Right ventricle myocardium inferior (tissue), 1 donor: ENCODE measurements around the gene CDC42EP2. TPM values are rescaled to one million over a fixed set of nuclear protein-coding genes. Genes with fewer than 3 reads are reported as not detected.

Experiments used
- ATAC-seq: fragments of 200-7000 bp; cut with Tn5 transposase; one replicate; pipeline ENCODE4 v1.9.1; 2020; ENCODE audit warnings: mild to moderate bottlenecking, moderate library complexity
- DNase-seq: peaks from one replicate; pipeline ENCODE4 v3.0.0; 2021; ENCODE audit errors: missing footprints
- intact Hi-C: fragments of 100-400 bp; cut with DNase I; formaldehyde crosslinking; loops from one replicate; pipeline ENCODE4 v1.11.0; 2022
- total RNA-seq: library from RNA; stranded (reverse); fragmentation: NEBNext Ultra II Directional; extraction: Animal tissue kit (Norgen Biotek cat#: 25700); gene quantifications from one replicate; pipeline ENCODE4 v1.2.1, GENCODE V29; 2021
- donor health status: DM: no; HTN: yes; CAD: no; lungs with severe emphysema.

CDC42EP2 gene
- total RNA-seq, 1 donor from 2014 or later = 16.7 TPM

DNA sequence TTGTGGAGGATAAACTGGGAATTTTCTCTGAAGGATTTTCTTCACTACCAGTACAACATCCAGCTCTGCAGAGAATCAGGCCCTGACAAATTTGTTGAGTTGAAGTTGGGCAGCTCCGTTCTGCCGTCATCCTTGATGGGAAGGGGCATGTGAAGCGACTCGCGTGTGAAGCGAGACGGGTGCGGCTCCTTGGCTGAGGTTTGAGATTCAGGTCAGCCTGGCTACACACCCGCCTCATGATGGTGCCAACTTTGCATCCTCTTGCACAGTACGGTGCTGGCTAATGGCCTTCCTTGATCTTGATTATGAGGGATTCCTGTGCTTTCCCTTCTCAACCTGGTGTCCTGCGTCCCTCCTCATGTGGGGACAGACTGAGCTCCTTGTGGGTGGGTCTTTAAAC is 19.7 kb upstream of the CDC42EP2 start:
- intact Hi-C loops = no loop called here
- no peak for DNase-seq
- ATAC-seq = no peak

DNA sequence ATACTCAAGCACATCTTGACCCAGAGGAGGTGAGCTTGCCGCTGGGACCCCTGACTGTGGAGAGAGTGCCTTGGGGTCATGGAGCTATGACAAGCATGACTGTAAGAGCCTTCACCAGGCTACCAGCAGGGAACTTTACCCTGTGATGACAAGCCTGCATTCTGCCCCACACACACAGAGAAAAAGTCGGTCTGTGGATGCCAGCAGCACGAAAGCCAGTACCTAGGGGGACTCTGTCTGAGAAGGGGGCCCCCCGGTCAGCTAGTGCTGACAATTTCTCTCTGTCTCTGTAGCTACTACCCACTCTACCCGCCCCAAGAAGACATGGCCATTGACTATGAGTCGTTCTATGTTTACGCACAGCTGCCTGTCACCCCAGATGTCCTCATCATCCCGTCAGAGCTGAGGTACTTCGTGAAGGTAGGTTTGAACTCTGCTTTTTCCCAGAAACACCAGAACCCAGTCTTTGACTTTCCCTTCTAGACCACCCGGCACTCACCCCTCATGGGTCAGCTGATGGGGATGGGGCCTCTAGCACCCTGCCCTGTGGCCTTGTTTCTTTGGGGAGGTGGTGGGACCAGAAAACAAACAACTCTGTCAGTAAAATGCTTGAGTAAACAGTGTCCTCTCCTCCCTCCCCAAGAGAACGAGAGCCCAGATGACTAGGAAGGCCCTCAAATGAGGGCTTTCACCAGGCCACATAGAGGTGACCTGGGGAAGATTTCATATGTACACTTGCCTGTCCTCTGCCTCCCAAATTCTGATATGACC is 18.9 kb upstream of the CDC42EP2 start:
- ATAC-seq = no peak
- DNase-seq = no peak
- intact Hi-C loops = no loop called here

DNA sequence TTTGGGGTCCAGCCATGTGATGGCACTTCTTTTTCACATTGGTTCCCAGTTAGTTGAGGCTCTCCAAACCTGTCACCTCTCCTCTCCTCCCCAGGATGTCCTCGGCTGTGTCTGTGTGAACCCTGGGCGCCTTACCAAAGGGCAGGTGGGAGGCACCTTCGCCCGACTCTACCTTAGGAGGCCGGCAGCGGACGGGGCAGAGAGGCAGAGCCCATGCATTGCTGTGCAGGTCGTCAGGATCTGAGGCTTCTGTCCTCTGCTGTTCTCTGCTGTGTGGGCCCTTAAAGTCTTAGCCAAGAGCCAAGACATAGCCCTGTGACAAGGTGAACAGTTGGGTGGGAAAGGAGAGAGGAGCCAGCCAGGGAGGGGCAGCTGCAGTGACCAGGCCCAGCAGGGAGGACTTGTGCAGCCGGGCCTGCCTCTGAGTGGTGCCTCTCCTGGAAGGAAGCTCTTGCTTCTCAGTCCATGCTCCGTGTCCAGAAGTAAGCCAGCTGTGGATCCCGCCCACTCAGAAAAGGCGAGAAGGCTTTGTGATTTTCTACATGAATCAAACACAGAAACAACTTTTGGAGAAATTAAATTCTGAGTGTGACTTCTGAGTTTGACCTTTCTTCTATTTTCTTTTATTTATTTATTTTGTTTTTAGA is 17.5 kb upstream of the CDC42EP2 start:
- intact Hi-C loops = no loop called here
- DNase-seq = no peak
- ATAC-seq = no peak

DNA sequence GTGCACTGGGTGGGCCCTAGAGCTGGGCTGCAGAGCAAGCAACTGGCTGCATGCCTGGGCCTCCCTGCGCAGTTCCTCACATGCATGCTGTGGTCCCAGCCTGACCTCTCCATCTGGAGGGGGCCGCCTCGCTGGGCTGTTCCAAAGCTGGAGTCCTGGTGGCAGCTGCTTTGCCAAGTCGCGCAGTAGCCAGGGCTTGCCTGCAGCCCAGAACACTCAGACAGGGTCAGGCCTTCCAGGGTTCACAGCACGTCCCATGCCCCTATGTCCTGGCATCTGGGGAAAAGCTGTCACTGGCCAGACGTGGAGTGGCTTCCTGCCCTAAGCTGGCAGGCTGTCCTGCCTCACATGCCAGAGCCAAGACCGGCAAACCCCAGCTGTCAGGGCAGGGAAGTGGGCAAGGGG is 16.5 kb upstream of the CDC42EP2 start:
- ATAC-seq (peak; percentile 83), DNase-seq (peak; percentile 95)
- intact Hi-C loops = loop anchor here (2.0 kb wide), 1 partner anchor 15 kb away; no protein-coding TSS in a partner anchor

DNA sequence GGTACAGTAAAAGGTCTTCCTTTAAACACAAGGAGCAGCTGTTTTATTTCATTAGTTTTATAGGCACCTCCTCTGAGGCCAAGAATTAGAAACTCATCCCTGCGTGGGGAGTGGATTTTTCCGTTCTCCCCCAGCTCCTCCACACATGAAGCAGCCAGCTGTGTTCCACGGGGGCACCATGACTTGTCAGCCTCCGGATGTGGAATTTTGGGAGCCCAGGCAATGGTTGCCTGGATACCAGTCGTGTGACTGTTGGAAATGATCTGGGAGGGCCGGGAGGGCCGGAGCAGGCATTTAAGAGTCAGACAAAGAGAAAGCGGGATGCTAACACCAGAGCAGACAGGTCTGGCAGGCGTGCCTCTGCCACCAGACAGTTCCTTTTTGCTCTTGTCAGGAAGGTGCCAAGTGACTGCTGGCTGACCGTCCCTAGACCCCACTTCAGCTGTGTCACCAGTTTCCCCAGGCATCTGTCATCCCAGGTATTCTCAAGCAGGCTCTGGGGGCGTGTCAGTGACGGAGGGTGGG is 15.9 kb upstream of the CDC42EP2 start:
- intact Hi-C loops = loop anchor here (2.0 kb wide), 1 partner anchor 14 kb away; no protein-coding TSS in a partner anchor
- DNase-seq (peak; percentile 84), ATAC-seq (peak; percentile 45)

DNA sequence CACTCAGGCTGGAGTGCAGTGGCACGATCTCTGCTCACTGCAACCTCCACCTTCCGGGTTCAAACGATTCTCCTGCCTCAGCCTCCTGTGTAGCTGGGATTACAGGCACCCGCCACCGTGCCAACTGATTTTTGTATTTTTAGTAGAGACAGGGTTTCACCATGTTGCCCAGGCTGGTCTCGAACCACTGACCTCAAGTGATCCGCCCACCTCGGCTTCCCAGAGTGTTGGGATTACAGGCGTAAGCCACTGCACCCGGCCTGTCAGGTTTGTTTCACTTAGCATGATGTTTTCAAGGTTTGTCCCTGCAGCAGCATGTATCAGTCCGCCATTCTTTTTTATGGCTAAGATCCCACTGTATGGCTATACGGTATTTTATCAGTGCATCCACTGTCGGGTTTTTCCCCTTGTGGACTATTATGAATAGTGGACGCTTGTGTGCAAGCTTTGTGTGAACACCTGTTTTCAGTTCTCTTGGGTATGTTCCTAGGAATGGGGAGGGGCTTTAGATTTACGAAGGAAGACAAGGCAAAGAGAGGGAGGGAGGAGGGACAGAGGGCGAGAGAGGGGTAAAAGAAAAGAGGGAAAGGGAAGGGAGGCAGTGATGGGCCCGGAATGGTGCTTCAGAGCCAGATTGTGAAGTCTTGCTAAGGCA is 13.9 kb upstream of the CDC42EP2 start:
- intact Hi-C loops = no loop called here
- DNase-seq = no peak
- no peak for ATAC-seq

DNA sequence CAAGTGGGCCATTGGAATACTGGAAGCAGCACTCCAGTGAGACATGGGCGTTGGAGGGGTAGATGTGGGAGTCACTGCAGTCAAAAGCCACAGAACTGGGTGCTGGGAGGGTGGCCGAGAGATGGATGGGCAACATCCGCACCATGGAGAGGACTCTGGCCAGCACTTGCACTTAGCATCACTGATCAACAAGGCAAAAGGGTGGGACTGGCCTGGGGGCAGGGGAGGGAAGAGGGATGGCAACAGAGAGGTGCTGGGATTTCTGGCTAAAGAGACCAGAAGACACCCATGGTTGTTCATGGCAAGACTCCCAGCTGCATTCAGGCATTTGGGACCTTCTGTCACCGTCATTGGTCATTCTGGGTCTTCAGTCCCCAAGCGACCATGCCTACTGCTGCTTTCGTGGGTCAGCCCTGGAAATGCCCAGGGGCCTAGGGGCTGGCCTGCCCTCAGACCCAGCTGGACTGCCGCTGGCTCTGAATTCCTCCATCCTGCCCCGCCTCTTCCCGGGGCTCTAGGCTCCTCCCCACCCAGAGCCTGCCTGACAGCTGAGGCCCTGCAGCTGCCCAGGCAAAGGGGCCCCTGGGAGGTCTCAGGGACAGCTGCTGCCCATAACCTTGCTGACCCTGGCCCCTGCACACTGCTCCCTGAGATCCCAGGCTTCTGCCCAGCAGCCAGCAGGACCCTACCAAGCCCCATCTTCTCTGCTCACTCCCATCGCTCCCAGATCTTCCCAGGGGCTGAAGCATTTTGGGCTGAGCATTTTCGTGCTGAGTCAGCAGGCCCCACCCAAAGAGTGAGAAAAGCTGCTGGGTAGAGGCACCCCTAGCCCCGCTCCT is 13.0 kb upstream of the CDC42EP2 start:
- ATAC-seq = peak; percentile 61
- DNase-seq = peak; percentile 81
- intact Hi-C loops = no loop called here

DNA sequence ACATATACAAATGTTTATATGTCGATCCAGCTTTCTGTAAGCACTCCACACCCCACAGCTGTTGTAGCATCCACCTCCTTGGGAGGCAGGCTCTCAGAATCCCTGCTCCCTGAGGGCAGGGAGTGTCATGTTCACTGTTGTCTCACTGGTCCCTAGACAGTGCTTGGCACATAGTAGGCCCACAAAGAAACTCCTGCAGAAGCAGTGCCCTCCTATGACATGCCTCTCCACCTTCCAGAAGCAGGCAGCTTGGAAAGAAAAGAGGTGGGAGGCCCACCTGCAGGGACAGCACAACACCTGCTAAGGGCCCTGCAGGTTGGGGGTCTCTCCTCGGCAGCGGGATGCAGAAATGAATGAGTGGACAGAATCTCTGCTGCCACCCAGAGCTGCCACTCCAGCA is 11.1 kb upstream of the CDC42EP2 start:
- no peak for DNase-seq
- intact Hi-C loops = no loop called here
- no peak for ATAC-seq

DNA sequence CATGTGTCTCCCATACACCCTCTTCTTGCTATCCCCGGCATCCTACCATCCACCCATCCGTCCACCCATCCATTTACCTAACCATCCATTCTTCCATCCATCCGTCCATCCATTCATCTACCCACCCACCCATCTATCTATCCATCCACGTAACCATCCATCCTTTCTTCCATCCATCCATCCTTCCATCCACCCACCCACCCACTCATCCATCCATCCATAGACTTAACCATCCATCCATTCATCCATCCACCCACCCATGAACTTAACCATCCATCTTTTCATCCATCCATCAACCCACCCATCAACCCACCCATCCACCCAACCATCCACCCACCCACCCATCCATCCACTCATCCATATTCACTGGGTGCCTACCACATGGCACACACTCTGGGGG is 10.6 kb upstream of the CDC42EP2 start:
- ATAC-seq = no peak
- intact Hi-C loops = no loop called here
- no peak for DNase-seq

DNA sequence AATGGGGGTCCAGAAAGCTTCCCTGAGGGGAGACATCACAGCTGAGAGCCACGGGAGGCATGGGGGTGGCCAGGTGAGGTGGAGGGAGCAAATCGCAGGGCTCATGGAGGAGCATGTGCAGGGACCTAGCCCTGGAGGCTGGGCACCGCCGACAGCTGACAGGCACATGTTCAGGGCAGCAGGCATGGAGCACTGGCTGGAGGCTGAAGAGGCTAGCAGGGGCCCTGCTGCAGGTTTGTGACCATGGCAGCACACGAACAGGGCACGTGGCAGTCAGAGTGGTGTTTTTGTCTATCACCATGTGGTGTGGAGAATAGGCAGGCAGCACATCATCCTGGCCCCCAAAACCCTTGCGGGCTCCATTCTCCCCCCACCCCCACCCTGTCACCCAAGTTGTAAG is 10.1 kb upstream of the CDC42EP2 start:
- DNase-seq (peak; percentile 25), ATAC-seq (no peak)
- intact Hi-C loops = no loop called here

DNA sequence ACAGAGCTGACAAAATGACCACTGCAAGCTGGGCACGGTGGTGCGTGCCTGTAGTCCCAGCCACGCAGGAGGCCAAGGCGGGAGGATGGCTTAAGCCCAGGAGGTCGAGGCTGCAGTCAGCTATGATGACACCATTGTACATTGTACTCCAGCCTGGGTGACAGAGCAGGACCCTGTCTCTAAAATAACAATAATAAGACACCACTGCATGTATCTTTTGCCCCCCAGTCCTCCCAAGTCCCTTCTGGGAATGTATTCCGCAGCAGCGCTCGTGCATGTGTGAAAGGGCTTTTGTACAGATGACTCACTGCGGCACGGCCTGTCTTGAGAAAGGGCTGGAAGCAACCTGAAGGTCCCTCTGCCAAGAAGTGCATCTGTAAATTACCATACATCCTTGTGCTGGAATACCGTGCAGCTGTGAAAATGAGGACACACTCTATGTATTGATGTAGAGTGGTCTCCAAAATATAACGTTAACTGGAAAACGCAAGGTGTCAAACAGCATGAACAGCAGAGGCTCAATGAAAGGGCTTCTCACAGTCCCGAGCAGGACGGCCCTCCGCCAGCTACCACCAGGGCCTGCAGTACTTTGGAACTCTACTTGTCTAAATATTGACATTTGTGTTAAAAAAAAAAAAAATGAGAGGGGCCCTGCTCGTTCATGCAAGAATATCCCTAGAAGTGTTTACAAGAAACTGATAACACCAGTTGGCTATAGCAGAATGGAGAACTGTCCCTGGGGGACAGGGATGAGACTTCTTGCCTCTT is 9.0 kb upstream of the CDC42EP2 start:
- intact Hi-C loops = no loop called here
- ATAC-seq (no peak), DNase-seq (peak; percentile 52)

DNA sequence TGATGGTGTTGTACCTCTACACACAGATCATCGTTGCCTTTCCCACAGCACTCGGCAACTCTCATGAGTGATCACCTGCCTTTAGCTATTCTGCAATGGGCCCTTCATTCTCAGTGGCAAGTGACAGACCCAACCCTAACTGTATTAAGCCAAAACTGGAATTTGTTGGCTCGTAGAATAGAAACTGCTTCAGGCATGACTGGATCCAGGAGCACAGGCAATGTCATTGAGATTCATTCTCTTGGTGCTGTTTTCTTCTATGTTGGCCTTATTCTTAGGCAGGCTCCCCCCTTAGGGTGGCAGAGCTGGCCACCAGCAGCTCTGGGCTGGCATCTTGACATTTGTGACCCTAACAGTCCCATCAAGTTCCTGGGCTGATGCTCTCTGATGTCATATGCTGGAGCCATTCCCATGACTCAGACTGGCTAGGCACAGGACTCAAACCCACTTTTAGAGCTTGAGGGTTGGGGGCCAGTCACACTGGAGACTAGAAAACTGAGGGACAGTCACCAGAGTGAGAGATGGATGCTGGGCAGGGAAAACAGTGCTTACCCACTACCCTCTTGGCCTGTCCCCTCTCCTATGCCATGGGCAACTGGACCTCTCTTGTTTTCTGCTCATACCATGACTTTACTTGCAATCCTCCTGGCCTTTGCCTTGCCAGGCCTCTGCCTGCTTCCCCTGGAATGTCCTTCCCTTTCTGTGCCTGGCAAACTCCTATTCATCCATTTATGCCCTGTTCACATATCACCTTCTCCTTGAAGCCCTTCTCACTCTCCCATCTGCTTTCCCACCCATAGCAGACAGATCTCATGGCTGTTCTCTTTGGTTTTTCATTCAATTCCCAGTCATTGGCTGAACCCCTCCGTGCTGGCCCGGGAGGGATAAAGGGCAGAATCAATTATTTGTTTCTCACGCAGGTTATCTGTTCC is 7.1 kb upstream of the CDC42EP2 start:
- DNase-seq = peak; percentile 34

DNA sequence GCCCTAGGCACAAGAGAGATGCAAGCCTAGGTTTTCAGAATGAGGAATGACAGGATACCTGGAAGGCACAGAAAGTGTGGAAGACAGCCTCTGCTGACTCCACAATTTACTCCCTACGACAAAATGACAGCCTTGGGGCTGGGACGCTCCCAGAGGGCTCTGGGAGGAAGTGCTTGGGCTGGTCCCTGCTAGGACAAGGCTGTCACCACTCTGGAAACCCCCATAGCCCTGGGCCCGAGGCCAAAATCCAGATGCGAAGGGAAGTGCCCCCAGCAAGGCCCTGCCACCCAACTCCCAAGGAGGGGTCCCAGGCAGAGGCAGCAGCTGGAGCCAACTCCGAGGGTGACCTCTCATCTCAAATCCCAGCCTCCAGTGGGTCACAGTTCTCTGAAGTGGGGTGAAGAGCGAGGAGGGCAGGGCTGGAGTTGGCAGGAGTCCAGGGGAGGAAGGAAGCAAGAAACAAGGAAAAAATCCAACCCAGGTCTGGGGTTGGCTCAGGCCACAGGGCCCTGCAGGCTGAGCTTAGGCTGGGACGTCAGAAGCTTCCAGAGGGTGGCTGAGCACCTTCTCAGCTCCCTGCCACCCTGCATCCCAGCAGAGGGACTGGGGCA is 6.3 kb upstream of the CDC42EP2 start:
- peak; percentile 16 for ATAC-seq
- intact Hi-C loops = no loop called here
- DNase-seq = peak; percentile 83

More for the DNA sequence above, 7.1 kb upstream of the CDC42EP2 start:
- no peak for ATAC-seq
- intact Hi-C loops = no loop called here

DNA sequence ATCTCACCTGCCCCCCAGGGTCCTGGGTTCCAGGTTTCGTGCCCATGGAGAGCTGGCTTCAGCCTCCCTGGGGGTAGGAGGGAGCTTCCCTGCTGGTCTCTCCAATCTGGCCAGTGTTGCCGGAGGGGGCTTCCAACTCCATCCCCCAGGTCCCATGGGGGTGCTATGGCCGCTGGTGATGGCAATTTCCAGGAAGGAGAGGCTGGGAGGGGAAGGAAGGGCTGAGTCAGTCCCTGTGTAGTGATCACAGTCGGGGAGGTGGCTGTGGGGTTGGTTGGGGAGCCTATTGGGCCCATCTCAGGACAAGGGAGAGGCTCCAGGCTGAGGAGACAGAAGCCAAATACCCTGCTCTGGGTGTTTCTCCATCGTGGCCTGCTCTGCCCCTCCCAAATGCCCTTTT is 5.7 kb upstream of the CDC42EP2 start:
- no peak for ATAC-seq
- intact Hi-C loops = no loop called here
- peak; percentile 37 for DNase-seq

DNA sequence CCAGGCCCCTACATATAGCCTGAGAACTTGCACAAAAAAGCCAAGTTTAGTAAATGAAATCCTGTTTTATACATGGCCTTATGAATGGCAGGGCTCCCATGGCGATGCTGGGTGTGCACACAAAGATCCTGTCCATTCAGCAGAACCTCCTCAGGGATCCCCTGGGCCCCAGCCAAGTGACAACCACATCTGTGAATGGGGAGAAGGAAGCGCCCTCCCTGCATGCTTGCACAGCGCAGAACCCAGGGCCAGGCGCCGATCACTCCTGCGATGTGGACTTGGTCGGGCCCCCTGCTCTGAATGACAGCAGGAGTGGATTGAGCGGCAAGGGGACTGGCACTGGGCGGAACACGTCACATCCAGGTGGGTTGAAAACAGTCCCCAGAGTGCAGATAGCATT is 4.5 kb upstream of the CDC42EP2 start:
- intact Hi-C loops = no loop called here

DNA sequence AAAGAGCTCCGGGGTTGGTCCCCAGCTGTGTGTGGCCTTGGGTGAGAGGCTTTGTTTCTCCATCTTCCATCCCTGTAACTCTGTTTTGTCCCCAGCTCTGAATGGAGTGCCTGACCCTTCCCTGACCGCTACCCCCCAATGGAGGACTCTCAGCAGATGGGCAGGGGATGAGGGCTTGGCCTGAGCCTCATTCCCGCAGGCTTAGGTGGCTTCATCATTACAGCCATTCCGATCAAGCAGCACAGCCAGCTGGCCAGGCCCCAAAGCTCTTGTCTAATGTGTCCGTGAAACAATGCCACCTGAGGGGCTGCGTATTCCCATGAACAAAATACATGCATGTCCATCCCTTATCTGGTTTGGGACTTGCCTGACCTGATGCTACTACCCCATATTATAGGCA is 3.9 kb upstream of the CDC42EP2 start:
- intact Hi-C loops = no loop called here
- ATAC-seq (no peak), DNase-seq (no peak)

More for the DNA sequence above, 4.5 kb upstream of the CDC42EP2 start:
- peak; percentile 87 for DNase-seq
- ATAC-seq = no peak
